Stimulated activated CD4-positive, alpha-beta T cell treated with anti-CD3 and anti-CD28 coated beads, TNF-alpha, amount 100 ng/mL, for 4 hours (primary cell): ENCODE measurements around the gene CD300LB.
"Not testable (repeated sequence)": the region's sequence is repeated elsewhere in the genome, so short reads cannot be mapped to it uniquely, and the experiment has no call there.

Experiments used
- DNase-seq, 3 experiments: peaks; one replicate each; pipeline ENCODE4 v3.0.0-alpha.2; 2020; ENCODE audit warnings: low read depth in 3 of 3

CD300LB gene

GRCh38 chr17:74525781-74526288 is 5.4 kb downstream of the CD300LB start:
- no peak for DNase-seq

- DNase-seq: no peak
Observed at GRCh38 chr17:74525465-74525725, 5.9 kb downstream of the CD300LB start.

- DNase-seq: no peak
Observed at GRCh38 chr17:74524653-74525464, 6.4 kb downstream of the CD300LB start.

- no peak for DNase-seq
Observed at GRCh38 chr17:74523308-74523707, 8.0 kb downstream of the CD300LB start.

- no peak for DNase-seq
Observed at GRCh38 chr17:74522381-74523105, 8.7 kb downstream of the CD300LB start.

- no peak for DNase-seq
Observed at GRCh38 chr17:74521701-74522201, 9.5 kb downstream of the CD300LB start.

- no peak for DNase-seq
Observed at GRCh38 chr17:74520790-74521480, 10.3 kb downstream of the CD300LB start.

- DNase-seq: no peak
Observed at GRCh38 chr17:74520016-74520434, 11.2 kb downstream of the CD300LB start.

- not testable (repeated sequence) for DNase-seq
Observed at GRCh38 chr17:74518413-74518981, 12.8 kb downstream of the CD300LB start.

GRCh38 chr17:74516561-74517328 is 14.5 kb downstream of the CD300LB start:
- DNase-seq: no peak

- no peak for DNase-seq
Observed at GRCh38 chr17:74515941-74516340, 15.3 kb downstream of the CD300LB start.

GRCh38 chr17:74514632-74515334 is 16.5 kb downstream of the CD300LB start:
- no peak for DNase-seq

- DNase-seq: no peak
Observed at GRCh38 chr17:74513987-74514631, 17.2 kb downstream of the CD300LB start.

- no peak for DNase-seq
Observed at GRCh38 chr17:74512624-74513091, 18.6 kb downstream of the CD300LB start.

GRCh38 chr17:74512036-74512435 is 19.2 kb downstream of the CD300LB start:
- DNase-seq: no peak

- no peak for DNase-seq
Observed at GRCh38 chr17:74508156-74508555, 23.1 kb downstream of the CD300LB start.

- not testable (repeated sequence) for DNase-seq
Observed at GRCh38 chr17:74503949-74504348, 27.3 kb downstream of the CD300LB start.

- no peak for DNase-seq
Observed at GRCh38 chr17:74502861-74503260, 28.4 kb downstream of the CD300LB start.

- no peak for DNase-seq
Observed at GRCh38 chr17:74499992-74500391, 31.3 kb downstream of the CD300LB start.

GRCh38 chr17:74497471-74497870 is 33.8 kb downstream of the CD300LB start:
- DNase-seq: no peak
